ENCODE data around the gene MTUS2.

The MTUS2 gene

DNA sequence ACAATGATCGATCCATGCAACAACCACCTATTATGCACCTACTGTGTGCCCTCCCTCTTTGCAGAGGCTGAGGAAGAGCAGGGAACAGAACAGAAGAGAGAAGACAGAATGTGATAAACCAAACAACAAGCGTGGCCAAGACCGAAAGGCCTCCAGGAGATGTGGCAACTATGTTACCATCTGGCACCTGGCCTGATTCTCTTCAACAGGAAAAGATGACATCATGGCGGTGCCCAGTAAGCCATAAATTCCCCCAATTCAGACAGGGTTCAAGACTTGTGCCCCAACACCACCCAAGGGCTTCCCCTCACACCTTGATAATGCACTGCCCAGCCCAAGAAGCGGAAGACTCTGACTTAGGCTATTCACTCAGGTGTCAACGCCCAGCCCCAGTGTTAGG lies 731.1 kb downstream of the MTUS2 start:
- DNase-seq (ENCODE audit: low spot score): no peak
